Measurements from ENCODE around the gene ACO2. TPM values are rescaled to one million over a fixed set of nuclear protein-coding genes. Genes with fewer than 3 reads are reported as not detected.
"Not testable (repeated sequence)": the region's sequence is repeated elsewhere in the genome, so short reads cannot be mapped to it uniquely, and the experiment has no call there.

ACO2 gene
- total RNA-seq, 1 experiment from 2014 or later = 128 TPM

DNA sequence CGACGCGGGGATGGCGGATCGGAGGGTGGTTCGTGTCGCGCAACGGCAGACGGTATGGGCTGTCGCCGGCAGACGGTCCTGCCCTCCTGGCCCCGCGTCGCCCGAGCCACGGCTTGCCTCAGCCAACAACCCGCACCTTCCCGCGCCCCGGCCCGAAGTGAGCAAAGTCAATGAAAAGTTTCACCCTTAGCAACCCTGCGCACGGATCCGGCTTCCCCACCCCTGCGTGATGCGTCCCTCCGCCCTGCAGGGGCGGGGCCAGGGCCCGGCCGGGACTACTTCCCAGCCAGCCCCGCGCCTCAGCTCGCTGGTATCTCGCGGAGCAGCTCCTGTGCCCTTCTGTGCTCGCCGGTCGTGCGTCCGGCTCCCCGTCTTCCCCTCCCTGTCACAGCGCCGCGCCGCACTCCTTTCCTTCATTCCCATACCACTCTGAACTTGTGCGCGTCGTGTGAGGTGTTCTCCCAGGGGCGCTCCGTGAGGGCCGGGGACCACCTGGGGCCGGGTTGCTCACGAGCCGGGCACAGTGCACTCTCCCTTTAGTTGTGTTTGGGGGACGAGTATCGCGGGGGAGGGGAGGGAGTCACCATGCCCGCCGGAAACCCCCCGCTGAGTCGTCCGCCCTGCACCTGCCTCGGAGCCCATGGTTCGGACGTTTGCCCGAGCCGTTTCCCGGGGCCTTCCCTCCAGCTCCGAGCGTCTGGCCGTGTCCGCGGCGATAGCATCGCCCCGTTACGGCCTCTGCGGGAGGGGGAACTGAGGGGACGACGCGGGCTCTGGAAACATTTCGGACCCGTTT is 22.1 kb upstream of the ACO2 start, which contains the start of gene TOB2:
Gene TOB2 (minus strand): TSS at position 163 of the 796 bp plus-strand sequence. CDS start 9,456 bp downstream, outside the sequence.
- in situ Hi-C loops (cut with HindIII; ENCODE audit: low pct_unique_long_range_greater_than_20kb, low sequenced_read_pairs) = no loop called here
- DNase-seq (ENCODE audit: low read depth, low spot score) = peak; percentile 92

DNA sequence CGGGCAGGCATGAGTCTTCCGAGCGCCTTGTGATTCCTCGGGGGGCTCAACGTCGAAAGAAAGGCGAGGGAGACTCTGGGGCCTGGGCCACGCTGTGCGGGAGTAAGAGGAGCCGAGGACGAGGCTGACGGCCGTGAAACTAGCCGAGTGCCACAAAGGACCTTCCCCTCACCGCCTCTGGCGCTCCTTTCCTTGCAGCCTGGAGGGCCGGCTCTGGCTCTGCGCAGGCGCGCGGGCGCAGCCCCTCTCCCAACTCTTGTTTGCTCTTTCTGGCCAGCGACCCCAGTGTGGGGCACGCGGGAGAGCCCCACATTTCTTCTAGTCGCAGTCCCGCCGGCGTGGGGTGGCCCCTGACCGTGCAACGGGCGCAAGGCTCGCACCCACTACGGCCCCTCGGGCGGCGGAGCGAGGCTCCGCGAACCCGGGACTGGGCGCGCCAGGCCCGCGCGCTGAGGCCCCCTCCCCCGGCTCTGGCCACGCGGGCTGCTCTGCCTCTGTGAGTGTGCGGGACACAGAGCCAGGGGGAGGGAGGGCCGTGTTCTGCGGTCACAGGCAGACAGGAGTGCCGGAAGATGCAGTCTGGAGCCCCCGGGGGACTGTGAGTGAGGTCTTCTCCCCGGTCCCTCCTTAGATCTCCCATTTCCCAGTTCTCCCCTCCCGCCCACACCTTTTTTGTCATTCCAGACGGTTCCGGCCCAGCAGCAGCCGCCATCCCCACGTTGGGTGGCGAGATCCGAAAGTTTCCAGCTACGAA is 21.3 kb upstream of the ACO2 start:
- in situ Hi-C loops (cut with HindIII; ENCODE audit: low pct_unique_long_range_greater_than_20kb, low sequenced_read_pairs) = no loop called here
- DNase-seq (ENCODE audit: low read depth, low spot score) = peak; percentile 58

DNA sequence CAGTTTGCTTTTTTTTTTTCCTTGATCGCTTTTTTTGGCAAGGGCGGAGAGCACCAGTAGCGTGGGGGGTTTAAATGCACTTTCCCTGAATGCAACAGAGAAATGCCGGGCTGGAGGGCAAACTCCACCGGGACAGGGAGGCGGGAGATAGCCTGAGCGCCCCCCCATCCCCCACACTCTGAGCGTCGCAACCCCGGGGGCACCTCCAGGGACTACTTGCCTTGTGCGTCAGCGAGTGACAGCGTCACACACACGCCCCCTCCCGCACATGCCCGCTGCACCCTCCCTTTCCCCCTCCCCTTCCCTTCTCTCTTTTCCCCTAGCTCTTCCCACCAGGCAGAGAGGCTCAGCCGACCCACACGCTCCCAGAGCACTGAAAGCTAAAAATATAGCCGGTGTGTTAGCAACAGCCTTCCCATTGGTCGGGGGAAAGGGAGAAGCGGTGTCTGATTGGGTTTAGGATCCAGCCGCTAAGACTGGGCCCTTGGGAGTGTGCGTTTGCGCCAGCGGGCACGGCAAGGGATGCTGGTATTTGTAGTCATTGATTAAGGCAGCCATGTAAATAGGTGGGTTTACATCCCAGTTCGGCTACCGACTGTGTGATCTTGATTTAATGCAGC is 20.6 kb upstream of the ACO2 start:
- peak; percentile 100 for DNase-seq (ENCODE audit: low read depth, low spot score)
- in situ Hi-C loops (cut with HindIII; ENCODE audit: low pct_unique_long_range_greater_than_20kb, low sequenced_read_pairs) = no loop called here

DNA sequence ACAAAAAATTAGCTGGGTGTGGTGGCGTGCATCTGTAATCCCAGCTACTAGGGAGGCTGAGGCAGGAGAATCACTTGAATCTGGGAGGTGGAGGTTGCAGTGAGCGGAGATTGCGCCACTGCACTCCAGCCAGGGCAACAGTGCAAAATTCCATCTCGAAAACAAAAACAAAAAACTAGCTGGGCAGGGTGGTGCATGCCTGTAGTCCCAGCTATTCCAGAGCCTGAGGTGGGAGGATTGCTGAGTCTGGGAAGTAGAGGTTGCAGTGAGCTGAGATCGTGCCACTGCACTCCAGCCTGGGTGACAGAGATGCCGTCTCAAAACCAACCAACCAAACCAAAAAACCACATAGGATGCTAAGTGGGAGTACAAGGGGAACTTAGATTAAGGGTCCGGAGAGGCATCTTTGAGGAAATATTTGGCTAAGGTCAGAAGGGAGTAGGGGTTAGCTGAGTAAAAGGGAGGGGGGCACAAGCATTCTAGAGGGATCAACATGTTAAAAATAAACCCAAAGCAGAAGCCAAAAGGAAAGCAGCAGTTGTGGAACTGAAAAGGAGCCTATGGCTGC is 10.7 kb upstream of the ACO2 start:
- in situ Hi-C loops (cut with HindIII; ENCODE audit: low pct_unique_long_range_greater_than_20kb, low sequenced_read_pairs) = no loop called here
- no peak for DNase-seq (ENCODE audit: low read depth, low spot score)

DNA sequence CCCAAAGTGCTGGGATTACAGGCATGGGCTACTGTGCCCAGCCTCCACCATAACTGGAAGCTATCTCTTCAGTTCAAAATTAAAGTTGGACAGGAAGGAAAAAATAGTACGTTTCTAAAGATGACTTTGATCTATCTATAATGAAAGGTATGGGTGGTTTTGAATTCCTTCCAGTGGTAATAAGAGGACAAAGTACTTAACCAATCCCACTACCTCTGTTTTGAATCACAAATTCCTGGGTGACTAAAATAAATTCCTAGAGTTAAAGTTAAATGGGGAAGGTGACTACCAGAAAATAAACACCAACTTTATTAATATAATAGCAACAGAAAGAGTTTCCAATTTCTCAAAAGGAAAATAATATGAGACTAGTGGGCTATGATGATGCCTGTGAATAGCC is 9.5 kb upstream of the ACO2 start:
- no peak for DNase-seq (ENCODE audit: low read depth, low spot score)
- in situ Hi-C loops (cut with HindIII; ENCODE audit: low pct_unique_long_range_greater_than_20kb, low sequenced_read_pairs) = no loop called here

DNA sequence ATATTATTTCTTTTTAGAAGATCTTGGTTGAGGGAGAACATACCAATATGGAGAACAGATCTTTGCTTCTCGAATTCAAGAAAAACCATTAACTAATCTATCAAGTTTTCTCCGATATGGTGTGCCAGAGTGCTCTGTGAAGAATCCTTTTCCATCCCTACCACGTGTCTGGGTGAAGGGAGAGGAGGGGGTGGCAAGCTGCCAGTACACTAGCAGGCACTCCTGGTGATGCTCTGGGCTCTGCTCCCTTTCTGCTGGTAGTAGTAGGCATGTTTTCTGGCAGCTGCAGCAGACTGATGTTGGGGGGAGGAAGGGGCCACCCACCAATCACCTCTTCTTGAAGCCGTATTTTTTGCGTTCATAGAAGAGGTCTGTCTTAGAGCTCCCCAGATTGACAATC is 8.8 kb upstream of the ACO2 start:
- in situ Hi-C loops (cut with HindIII; ENCODE audit: low pct_unique_long_range_greater_than_20kb, low sequenced_read_pairs); DNase-seq (ENCODE audit: low read depth, low spot score): not testable (repeated sequence)

DNA sequence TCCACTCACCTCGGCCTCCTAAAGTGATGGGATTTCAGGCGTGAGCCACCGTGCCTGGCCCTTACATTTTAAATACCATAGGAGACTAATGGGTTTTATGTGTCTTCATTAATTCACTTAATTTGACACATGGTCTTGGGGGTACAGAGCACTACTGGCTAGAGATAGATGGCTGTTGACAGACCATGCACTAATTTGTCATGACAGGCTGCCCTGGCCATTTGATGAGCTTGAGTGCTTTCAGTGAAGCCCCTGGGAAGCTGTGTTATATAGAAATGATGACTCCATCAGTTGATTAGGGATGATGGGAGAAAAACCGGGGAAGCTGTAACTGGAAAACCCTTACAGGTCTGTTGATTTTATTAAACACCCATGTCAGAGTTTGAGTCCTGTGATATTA is 7.0 kb upstream of the ACO2 start:
- DNase-seq (ENCODE audit: low read depth, low spot score) = no peak
- in situ Hi-C loops (cut with HindIII; ENCODE audit: low pct_unique_long_range_greater_than_20kb, low sequenced_read_pairs) = no loop called here

DNA sequence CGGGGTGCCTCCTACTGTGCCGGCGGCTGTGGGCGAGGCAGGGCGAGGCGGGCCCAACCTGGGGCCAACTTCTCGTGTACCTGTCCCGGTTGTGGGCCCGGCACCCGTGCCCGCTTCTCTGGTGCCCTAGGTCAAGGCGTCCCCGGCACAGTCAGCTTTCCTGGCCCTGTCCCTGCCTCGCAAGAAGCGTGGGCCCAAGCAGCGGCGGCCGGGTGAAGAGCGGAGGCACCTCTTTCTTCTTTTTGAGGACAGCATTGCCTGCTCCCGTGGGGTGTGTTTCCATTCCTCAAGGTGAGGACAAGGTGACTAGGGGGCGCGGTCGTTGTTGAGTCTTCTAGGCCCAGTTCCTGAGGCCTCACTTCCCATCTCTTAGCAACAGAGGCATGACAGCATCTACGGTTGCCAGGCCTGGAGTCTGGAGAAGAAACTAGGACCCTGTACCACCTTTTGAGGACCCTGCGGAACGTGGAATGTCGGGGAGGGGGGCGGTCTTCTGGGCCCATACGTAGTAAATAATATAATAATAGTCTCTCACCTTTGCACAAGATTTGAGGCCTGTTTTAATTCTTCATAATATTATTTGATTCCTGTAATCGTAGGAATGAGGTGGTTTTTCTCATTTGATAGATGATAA is 418 bp downstream of the ACO2 start:
- in situ Hi-C loops (cut with HindIII; ENCODE audit: low pct_unique_long_range_greater_than_20kb, low sequenced_read_pairs) = no loop called here

DNA sequence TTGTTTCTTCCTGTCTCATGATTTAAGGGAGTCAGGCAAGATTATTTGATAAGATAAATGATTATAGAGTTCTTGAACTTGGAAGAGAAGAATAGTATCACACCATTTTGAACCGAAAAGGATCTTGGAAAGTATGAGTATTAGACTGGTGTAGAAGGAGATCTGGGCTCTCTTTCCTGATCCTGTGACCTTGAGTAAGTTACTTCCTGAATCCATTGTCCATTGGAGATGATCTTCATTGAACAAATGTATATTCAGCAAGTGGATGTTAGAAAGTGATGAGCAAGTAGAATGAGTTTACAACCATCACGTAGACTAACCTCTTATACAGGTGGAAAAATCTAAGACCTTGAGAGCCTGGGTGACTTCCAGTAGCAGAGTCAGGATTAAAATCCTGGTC is 2.0 kb downstream of the ACO2 start:
- no peak for DNase-seq (ENCODE audit: low read depth, low spot score)
- in situ Hi-C loops (cut with HindIII; ENCODE audit: low pct_unique_long_range_greater_than_20kb, low sequenced_read_pairs) = loop anchor here (5.0 kb wide), 1 partner anchor 41 kb away; no protein-coding TSS in a partner anchor

More for the DNA sequence above, 418 bp downstream of the ACO2 start:
- peak; percentile 58 for DNase-seq (ENCODE audit: low read depth, low spot score)

DNA sequence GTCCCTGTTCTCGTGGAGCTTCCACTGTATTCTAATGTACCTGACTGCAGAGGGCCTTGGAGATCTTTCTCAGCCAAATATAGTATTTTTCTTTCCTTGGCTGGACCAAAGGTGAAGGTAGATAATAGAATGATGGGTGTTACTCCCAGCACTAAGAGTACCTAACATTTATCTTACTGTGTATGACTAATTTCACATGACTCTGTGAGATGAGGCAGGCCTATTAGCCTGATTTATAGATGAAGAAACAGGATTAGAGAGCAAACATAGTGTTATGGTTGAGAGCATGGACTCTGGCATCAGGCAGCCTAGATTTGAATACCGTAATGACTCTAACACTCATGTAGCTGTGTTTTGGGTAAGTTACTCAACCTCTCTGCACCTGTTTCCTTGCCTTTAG is 2.7 kb downstream of the ACO2 start:
- in situ Hi-C loops (cut with HindIII; ENCODE audit: low pct_unique_long_range_greater_than_20kb, low sequenced_read_pairs) = loop anchor here (5.0 kb wide), 1 partner anchor 41 kb away; no protein-coding TSS in a partner anchor
- DNase-seq (ENCODE audit: low read depth, low spot score) = no peak

DNA sequence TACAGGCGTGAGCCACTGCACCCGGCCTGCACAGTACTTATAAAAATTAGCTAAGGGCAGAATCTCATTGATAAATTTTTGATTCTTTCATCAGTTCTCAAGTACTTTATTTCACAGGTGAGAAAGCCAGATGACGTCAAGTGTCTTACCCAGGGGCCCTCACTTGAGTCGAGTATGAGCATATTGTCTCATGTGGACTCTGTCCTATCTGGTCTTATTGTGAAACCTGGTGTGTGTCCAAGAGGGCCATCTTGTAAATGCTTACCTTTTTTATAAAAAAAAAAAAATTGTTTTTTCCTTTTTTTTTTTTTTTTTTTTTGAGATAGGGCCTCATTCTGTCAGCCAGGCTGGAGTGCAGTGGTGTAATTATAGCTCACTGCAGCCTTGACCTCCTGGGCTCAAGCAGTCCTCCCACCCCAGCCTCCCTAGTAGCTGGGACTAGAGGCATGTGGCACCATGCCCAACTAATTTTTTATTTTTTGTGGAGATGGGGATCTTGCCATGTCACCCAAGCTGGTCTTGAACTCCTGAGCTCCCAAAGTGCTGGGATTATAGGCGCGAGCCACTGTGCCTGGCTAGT is 6.0 kb downstream of the ACO2 start:
- in situ Hi-C loops (cut with HindIII; ENCODE audit: low pct_unique_long_range_greater_than_20kb, low sequenced_read_pairs) = loop anchor here (5.0 kb wide), 1 partner anchor 37 kb away; no protein-coding TSS in a partner anchor
- DNase-seq (ENCODE audit: low read depth, low spot score) = no peak

DNA sequence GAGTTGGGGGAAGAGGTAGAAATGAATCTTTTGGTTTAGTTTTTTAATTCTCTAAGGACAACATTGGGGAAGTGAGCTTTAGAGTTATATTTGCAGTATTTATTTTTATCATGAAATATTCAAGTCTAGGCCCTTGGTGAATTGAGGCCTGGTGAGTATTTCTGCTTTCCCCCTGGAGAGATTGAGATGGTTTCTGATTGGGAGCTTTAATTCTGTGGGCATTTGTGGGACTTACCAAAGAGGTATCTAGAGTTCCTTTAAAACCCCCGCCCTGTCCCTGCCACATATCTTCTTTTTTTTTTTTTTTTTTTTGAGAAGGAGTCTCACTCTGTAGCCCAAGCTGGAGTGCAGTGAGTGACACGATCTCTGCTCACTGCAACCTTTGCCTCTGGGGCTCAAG is 9.6 kb downstream of the ACO2 start:
- in situ Hi-C loops (cut with HindIII; ENCODE audit: low pct_unique_long_range_greater_than_20kb, low sequenced_read_pairs) = no loop called here
- DNase-seq (ENCODE audit: low read depth, low spot score) = no peak

DNA sequence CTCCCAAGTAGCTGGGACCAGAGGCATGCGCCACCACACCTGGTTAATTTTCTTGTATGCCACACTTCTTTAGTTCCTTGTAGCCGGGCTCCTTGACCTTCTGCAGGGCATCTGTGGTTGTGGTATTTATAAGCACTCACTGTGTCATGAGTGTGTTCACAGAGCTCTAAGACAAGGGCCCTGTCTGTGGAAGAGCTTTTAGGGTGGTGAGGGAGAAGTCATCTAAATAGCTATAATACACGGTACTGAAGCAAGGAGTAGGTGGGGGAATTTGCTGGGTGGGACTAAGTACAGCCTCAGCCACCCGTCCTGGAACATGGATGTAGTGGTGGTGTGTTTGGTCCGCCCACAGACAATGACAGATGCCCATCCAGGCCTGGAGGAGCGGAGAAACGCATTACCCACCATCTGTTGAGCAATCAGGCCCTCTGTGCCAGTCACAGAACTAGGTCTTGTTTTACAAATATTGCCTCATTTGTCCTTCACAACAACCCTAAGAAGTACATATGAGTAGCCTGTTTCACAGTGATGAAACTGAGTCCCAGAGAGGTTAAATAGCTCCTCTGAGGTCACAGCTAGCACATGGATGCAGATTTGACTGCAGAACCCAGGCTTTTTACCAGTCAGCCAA is 10.1 kb downstream of the ACO2 start:
- in situ Hi-C loops (cut with HindIII; ENCODE audit: low pct_unique_long_range_greater_than_20kb, low sequenced_read_pairs) = no loop called here
- DNase-seq (ENCODE audit: low read depth, low spot score) = peak; percentile 40

DNA sequence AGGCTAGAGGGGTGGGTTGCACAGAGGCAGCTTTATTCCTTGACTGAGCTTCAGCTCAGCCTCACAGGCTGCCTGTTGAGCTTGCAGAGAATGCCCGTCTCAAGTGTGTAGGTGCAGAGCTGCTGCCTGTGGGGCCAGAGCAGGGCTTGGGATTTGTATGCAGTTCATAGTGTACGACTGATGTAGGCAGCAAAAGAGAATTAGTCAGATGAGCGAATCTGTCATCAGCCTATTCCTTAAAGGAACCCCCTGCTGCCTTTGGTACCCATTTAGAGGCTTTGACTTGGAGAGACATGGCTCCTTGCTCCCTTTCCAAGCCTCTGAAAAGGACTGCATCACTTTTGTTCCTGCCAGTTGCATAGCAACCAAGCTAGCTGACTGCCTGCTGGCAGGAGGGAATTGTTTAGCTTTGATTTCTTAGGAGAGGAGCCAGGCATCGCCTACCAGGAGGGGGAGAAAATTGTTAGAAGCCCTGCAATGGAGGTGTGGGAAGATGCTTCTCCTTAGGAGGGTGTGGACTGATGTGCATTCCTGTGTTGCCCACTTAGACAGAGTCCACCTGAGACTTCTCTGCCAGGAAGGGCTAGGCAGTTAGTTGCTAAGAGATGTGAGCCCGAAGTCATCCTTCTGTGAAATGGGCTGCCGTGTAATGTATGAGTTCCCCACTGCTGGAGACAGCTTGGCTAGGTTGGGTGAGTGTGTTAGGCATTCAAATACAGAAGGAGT is 10.9 kb downstream of the ACO2 start:
- in situ Hi-C loops (cut with HindIII; ENCODE audit: low pct_unique_long_range_greater_than_20kb, low sequenced_read_pairs) = no loop called here
- no peak for DNase-seq (ENCODE audit: low read depth, low spot score)

DNA sequence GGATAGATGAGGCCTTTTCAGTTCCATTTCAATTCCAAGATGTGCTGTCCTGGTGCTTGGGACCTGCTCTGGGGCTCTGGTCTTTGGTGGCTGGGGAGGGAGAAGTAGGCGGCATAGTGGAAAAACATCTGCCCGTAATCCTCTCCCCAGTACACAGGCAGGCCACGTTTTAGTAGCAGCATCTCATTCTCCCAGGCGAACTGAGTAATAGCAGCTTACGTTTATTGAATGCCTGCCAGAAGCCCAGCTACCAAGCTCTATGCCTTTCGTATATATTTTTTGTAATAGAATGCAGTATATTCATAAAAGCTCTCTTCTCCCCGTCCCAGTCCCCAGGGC is 11.4 kb downstream of the ACO2 start:
- in situ Hi-C loops (cut with HindIII; ENCODE audit: low pct_unique_long_range_greater_than_20kb, low sequenced_read_pairs) = no loop called here
- DNase-seq (ENCODE audit: low read depth, low spot score) = no peak

DNA sequence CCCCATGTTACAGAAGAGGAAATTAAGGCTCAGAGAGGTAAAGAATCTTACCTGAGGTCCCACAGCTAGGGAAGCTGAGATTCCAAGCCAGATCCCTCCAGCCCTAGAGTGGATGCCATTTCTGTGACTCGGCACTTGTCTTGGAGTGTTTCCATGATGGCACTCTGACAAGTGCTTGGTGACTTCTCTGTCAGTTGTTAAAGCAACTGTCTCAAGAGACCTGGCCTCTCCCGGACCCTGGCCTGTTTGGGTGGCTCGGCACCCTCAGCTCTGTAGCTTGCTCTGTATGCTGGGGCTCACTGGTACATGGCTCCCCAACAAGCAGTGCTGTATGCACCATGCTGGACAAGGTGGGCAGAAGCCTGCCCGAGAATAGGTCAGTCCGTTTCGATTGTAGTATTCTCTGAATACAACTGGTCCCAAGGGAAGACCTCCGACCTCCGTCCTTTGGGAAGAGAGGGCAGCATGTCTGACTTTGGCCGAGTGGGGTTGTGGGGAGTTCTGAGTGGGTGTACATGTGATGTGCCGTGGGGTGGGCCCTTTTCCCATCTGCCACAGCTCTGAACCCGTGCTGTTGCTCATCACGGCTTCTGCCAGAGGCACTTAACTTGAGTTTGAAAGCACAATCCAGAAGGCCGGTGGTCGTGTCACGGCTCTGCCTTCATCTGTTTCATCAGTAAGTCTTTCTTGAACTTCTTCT is 12.4 kb downstream of the ACO2 start:
- no peak for DNase-seq (ENCODE audit: low read depth, low spot score)
- in situ Hi-C loops (cut with HindIII; ENCODE audit: low pct_unique_long_range_greater_than_20kb, low sequenced_read_pairs) = no loop called here
